T-helper 1 cell treated with Interleukin-12 subunit alpha and Interleukin-12 subunit beta and Interleukin-4 antibody, amounts not matched to agents 30 ng/mL and 1 ng/mL, for 36 hours (primary cell): ENCODE results near the gene CSAD. TPM values are rescaled to one million over a fixed set of nuclear protein-coding genes. Genes with fewer than 3 reads are reported as not detected.
"Not testable (repeated sequence)": the region's sequence is repeated elsewhere in the genome, so short reads cannot be mapped to it uniquely, and the experiment has no call there.

Source experiments
- intact Hi-C: fragments of 100-400 bp; cut with micrococcal nuclease; formaldehyde crosslinking; loops from one replicate; pipeline ENCODE4 v1.15.1; 2024
- total RNA-seq: library from RNA; stranded (reverse); gene quantifications from 2 replicates; pipeline ENCODE4 v1.2.3, GENCODE V29; 2022

The CSAD gene
- total RNA-seq, 1 donor from 2014 or later, result 30.7 TPM

DNA sequence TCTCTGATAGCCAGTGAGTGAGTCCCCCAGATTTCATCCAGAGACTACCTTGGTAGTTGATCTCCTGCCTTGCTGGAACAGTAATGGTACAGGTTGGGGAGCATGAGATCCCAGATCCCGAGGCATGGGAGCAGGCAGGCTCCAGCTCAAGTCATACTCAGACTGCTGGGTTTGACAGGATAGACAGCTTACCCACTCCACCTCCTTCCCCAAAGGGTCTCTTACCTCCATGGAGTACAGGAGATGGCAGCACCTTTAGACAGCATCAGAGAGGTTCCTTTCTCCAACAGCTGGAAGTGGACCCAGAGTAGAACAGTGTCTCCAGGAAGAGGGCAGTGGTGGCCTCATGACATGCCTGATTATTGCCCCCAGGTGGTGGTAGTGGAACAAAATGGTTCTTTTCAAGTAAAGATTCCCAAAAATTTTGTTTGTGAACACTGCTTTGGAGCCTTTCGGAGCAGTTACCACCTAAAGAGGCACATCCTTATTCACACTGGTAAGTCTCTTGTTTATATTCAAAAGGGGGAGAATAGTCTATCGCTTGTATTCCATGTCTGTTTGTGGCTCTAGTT, 4.9 kb upstream of the CSAD start:
- intact Hi-C loops, result no loop called here

- intact Hi-C loops, result no loop called here
Observed at GRCh38 chr12:53184828-53185227, 4.1 kb upstream of the CSAD start.

GRCh38 chr12:53182903-53183302, 2.2 kb upstream of the CSAD start:
- intact Hi-C loops, result no loop called here

- intact Hi-C loops, result no loop called here
Observed at GRCh38 chr12:53181935-53182334, 1.2 kb upstream of the CSAD start.

- intact Hi-C loops, result loop anchor here (1.0 kb wide), 17 partner anchors 9 to 546 kb away; partner anchors contain the start of genes AAAS, ATP5MC2, CALCOCO1 and EIF4B
Observed at GRCh38 chr12:53180931-53181645, 363 bp upstream of the CSAD start.

- intact Hi-C loops, result loop anchor here (1.0 kb wide), 17 partner anchors 11 to 548 kb away; partner anchors contain the start of genes AAAS, ATP5MC2, CALCOCO1 and EIF4B
Observed at GRCh38 chr12:53179687-53180219, 972 bp downstream of the CSAD start.

GRCh38 chr12:53178803-53179202, 1.9 kb downstream of the CSAD start:
- intact Hi-C loops, result not testable (repeated sequence)

DNA sequence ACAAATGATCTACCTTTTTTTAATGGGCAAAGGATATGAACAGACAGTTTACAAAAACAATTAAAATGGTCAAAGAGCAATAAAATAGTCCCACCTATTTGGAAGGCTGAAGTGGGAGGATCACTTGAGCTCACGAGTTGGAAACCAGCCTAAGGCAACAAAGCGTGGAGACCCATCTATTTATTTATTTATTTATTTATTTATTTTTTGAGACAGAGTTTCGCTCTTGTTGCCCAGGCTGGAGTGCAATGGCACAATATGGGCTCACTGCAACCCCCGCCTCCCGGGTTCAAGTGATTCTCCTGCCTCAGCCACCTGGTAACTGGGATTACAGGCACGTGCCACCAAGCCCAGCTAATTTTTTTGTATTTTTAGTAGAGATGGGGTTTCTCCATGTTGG, 3.3 kb downstream of the CSAD start:
- intact Hi-C loops, result not testable (repeated sequence)

DNA sequence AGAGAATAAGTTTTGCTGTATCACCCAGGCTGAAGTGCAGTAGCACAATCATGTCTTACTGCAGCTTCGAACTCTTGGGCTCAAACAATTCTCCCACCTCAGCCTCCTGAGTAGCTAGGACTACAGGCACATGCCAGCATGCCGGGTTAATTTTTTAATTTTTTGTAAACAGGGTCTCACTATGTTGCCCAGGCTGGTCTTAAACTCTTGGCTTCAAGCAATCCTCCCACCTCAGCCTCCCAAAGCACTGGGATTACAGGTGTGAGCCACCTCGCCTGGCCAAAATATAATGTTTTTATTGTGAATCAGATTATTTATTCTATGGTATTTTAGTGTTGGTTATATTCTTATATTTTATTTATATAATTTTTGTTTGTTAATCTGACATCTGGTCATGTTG, 4.0 kb downstream of the CSAD start:
- intact Hi-C loops, result no loop called here

DNA sequence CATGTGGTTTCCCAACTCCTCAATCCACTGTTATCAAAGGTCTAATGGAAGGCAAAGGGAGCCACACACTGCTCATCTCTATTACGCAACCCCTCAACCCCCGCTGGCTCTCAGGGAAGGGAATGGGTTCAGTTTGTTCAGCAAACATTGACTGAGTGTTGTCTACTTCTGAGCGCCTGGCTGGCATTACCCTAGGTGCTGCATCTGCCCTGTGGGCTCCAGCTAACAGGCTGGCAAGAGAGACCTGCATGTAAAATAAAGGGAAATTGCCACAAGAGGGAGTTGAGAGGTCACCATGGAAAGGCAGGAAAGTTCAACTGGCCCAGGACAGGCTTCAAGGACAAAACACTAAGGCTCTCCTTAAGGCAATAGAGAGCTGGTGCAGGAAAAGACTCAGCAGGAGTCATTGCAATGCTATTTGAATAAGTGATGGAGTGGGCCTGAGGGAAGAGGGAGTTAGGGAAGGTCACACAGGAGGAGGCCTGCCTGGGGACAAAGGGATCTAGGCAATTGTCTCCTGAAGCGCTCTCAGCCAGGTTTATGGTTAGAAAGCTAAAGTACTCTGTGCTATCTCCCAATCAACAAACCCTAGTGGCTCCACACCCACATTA, 5.7 kb downstream of the CSAD start:
- intact Hi-C loops, result no loop called here

DNA sequence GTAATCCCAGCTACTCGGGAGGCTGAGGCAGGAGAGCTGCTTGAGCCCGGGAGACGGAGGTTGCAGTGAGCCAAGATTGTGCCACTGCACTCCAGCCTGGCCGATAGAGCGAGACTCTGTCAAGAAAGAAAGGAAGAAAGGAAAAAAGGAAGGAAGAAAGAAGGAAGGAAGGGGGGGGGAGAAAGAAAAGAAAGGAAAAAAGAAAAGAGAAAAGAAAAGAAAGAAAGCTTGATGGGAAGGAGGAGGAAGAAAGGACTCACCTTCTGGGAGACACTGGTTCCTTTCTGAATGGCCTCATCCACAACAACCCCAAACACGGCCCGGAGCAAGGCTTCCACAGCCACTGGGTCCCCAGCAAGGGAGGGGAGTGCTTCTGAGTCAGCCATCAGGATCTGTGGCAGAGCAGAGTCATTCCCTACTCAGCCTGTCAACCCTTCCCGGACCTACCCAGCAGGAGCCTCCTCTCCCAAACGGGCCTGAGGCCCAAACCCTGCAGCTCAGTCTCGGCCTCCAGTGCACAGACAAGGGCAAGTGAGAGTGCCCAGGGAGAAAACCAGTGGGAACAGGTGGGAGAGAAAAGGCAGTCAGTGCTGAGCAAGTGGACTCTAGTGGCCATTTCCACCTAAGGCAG, 7.5 kb downstream of the CSAD start:
- intact Hi-C loops, result no loop called here

GRCh38 chr12:53172352-53172751, 8.4 kb downstream of the CSAD start:
- intact Hi-C loops, result no loop called here

DNA sequence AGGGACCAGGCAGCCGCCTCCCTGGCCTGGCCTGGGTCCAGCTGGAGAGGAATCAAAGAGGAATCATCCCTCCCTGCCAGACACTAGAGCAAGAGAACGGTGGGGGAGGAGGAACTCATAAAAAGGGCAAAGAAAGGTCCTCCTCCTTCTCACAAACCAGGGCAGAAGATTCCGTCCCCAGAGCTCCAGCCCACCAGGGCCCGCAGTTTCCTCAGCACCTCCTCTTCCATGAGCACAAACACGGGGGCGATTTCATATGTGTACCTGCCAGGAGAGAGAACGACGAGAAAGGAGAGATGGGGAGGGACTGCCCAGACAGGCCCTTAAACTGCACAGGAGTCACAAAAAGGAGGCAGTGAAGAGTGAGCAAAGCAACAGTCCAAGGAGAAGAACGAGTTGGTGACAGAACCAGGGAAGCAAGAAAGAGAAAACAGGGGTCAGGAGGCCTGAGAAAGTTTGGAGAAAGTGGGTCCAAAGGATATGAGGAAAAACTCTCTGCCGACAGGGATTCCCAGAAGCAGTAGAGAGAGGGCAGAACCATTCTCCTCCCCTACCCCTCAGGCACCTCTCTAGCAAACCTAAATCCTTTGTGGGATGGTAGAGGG, 8.9 kb downstream of the CSAD start:
- intact Hi-C loops, result no loop called here

DNA sequence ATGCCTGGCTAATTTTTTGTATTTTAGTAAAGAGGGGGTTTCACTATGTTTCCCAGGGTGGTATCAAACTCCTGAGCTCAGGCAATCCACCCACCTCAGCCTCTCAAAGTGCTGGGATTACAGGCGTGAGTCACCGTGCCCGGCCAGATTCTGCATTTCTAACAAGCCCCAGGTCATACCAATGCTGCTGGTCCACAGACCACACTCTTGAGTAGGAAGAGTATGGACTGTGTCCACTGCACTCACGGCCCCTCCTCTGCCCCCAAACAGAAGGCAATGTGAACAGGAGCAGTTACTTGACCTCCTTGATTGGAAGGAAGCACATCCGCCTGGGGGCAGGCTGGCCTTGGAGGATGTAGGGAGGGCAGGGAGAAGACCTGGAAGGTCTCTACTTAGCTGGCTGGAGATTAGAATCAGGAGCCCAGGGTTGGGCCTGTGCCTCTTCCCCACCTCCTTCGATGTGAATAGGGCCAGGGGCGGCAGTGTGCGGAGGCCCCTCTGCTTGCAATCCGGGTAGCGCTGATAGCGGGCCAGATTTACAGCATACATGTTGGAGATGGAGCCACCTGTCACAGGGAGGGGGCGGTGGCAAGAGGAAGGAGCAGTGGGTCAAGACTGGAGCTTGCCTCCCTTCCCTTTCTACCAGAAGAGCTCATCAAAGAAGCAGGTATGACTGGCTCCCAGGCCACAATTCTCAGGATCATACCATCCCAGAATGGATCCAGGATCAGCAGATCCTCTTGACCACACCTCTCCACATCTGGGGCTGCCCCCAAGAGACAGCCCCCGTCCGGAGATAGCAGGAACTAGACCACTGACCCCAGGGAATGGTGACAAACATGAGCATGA, 9.6 kb downstream of the CSAD start:
- intact Hi-C loops, result no loop called here

DNA sequence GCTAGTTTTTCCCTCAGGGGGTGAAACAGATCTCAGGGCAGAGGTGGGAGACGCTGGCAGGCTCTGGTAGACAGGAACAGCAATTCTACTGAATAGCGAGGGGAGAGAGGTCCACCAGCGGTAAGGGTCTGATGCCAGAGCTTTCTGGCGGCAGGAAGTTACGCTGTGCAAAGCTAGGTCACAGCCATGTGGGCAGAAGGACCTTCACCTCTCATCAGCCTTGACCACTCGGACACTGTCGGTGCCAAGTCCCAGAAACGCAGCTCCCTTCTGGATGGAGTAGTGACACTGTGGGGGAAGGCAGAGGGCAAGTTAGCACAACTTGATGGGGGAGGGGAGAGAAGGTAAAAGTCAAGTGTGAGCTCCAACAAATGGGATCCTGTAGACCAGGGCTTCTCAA, 10.5 kb downstream of the CSAD start:
- intact Hi-C loops, result no loop called here

DNA sequence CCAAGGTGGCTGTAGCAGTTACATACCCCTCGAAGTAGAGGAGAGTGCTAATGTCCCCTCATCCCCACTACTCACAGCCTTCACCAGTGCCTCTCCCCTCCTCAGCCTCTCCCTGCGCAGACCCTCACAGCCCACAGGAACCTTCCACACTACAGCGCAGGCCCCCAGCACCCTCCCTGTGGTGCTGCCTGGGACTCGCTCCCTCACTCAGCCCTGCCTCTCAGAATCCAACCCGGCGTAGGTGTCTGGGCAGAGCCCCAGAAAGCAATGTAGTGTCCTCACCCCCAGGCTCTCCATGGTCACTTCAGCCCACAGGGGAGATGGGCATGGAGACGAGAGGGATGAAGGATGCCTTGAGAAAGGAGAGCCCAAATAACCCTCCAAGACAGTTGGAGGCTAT, 11.1 kb downstream of the CSAD start:
- intact Hi-C loops, result no loop called here

GRCh38 chr12:53166837-53167236, 13.9 kb downstream of the CSAD start:
- intact Hi-C loops, result no loop called here

DNA sequence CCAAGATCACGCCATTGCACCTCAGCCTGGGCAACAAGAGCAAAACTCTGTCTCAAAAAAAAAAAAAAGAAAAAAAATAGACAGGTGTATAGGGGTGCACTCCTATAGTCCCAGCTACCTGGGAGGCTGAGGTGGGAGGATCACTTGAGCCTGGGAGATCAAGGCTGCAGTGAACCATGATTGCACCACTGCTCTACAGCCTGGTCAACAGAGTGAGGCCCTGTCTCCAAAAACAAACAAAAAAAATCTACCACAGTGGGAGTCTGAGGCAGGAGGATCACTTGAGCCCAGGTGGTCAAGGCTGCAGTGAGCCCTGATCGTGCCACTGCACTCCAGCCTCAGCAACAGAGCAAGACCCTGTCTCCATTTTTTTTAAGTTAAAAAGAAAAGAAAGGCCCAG, 17.7 kb downstream of the CSAD start:
- intact Hi-C loops, result not testable (repeated sequence)

DNA sequence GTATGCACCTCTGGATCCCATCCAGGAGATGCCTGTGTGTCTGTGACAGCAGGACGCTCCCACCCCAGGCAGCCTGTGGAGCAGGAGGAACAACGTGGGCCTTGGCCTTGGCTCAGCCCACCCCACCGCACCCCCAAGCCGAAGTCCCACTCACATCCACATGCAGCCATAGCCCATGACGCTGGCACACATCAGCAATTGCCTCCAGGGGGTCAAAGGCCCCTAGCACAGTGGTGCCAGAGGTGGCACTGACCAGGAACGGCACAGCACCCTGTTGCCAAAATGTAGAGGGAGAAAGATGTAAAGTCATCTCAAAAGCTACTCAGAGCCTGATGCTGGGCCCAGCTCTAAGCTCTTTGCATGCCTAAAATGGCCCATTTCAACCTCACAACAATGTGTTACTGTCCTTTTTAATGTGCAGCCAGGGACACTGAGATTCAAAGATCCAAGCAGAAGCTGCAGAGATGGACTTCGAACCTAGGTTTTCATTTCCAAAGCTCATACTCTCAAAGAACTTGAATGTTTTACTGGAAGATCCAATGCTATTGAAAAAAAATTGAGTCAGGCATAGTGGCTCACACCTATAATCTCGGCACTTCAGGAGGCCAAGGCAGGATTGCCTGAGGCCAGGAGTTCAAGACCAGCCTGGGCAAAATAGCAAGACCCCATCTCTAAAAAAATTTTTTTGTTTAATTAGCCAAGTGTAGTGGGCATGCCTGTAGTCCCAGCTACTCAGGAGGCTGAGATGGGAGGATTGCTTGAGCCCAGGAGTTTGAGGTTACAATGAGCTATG, 19.4 kb downstream of the CSAD start:
- intact Hi-C loops, result no loop called here

DNA sequence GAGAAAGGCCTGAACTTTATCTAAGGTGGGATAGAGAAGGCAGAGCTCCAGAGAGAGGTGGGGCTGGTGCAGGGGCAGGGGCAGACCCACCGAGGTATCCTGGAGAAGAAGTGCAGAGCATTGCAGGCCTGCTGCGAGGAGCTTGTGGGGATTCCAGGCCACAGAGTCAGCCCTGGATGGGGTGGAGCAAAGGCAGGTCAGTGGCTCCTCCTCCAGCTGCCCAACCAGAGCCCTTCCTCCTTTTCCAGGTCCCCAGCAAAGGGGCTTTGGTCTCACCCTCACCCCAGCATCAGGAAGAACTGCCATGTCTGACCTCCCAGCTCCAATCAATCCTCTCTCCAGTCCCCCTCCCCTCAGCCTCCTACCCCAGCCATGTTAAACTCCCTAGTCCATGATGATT, 20.1 kb downstream of the CSAD start:
- intact Hi-C loops, result no loop called here
